Measurements from ENCODE around the gene KMT2C.
"Not testable (repeated sequence)": the region's sequence is repeated elsewhere in the genome, so short reads cannot be mapped to it uniquely, and the experiment has no call there.

The KMT2C gene

DNA sequence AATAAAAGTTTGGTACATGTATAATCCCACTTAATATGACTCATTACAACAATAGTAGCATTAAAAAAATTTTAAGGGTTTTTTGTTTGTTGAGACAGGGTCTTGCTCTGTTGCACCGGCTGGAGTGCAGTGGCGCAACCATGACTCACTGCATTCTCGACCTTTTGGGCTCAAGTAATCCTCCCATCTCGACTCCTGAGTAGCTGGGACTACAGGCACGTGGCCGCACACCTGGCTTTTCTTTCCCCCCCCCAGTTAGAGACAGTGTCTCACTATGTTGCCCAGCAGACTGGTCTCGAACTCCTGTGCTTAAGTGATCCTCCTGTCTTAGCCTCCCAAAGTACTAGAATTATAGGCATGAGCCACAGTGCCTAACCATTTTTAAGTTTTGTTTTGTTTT, 40.7 kb downstream of the KMT2C start:
- TF ChIP-seq ZNF155 (tag by site-specific recombination; IDR thresholded peaks at IDR 0.05) (no peak), ZNF362 (tag by site-specific recombination; IDR thresholded peaks at IDR 0.05) (no peak), SETDB1 (IDR thresholded peaks at IDR 0.05; ENCODE audit: insufficient read length, low read length) (peak; percentile 45), ZNF596 (tag by site-specific recombination; IDR thresholded peaks at IDR 0.05) (no peak), WT1 (tag by site-specific recombination; IDR thresholded peaks at IDR 0.05) (0 out of 2 replicates have a peak, but pooled peaks have one; percentile 12), ZBTB44 (tag by site-specific recombination; IDR thresholded peaks at IDR 0.05) (peak; percentile 34; the same call in 1 of the 2 replicates), ZNF121 (tag by site-specific recombination; IDR thresholded peaks at IDR 0.05) (peak; percentile 97), SCRT1 (tag by site-specific recombination; IDR thresholded peaks at IDR 0.05; ENCODE audit: borderline replicate concordance) (no peak), ZNF624 (tag by site-specific recombination; IDR thresholded peaks at IDR 0.05) (no peak), ZBTB11 (tag by site-specific recombination; conservative IDR thresholded peaks at IDR 0.05; ENCODE audit: low read depth) (no peak)
- TF ChIP-seq, protein P1, sequence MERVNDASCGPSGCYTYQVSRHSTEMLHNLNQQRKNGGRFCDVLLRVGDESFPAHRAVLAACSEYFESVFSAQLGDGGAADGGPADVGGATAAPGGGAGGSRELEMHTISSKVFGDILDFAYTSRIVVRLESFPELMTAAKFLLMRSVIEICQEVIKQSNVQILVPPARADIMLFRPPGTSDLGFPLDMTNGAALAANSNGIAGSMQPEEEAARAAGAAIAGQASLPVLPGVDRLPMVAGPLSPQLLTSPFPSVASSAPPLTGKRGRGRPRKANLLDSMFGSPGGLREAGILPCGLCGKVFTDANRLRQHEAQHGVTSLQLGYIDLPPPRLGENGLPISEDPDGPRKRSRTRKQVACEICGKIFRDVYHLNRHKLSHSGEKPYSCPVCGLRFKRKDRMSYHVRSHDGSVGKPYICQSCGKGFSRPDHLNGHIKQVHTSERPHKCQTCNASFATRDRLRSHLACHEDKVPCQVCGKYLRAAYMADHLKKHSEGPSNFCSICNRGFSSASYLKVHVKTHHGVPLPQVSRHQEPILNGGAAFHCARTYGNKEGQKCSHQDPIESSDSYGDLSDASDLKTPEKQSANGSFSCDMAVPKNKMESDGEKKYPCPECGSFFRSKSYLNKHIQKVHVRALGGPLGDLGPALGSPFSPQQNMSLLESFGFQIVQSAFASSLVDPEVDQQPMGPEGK (tag by site-specific recombination; IDR thresholded peaks at IDR 0.05): no peak
- TF ChIP-seq, protein P2, sequence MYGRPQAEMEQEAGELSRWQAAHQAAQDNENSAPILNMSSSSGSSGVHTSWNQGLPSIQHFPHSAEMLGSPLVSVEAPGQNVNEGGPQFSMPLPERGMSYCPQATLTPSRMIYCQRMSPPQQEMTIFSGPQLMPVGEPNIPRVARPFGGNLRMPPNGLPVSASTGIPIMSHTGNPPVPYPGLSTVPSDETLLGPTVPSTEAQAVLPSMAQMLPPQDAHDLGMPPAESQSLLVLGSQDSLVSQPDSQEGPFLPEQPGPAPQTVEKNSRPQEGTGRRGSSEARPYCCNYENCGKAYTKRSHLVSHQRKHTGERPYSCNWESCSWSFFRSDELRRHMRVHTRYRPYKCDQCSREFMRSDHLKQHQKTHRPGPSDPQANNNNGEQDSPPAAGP (tag by site-specific recombination; IDR thresholded peaks at IDR 0.05): no peak
- Histone ChIP-seq H3K4me1 (ENCODE audit: control insufficient read depth, insufficient read depth, low read length) (no peaks in the 10 kb centered on the region), H3K4me3 (ENCODE audit: low read depth, low read length) (no peak overlapping the region), H3K27ac (ENCODE audit: extremely low read depth, low read depth, low read length) (no peak overlapping the region), H3K9me3 (ENCODE audit: control insufficient read depth, insufficient read depth, low read depth, low read length) (no peaks in the 10 kb centered on the region), H3K36me3 (ENCODE audit: control insufficient read depth in 2 of 2, insufficient read depth in 1 of 2, low read length in 2 of 2) (no peaks in the 10 kb centered on the region)
- ChIA-PET POLR2A (interaction anchor here (0.6 kb wide), 1 partner anchor 1168 kb away, joined by 3 read pairs; the partner anchor contains the start of gene ABCF2), CTCF (interaction anchor here (0.6 to 1.9 kb wide), 4 partner anchors 11 to 1060 kb away, joined by 3 to 7 read pairs (median 5); no protein-coding TSS in a partner anchor)

GRCh38 chr7:152394214-152394613, 41.6 kb downstream of the KMT2C start:
- H3K36me3 ChIP-seq (ENCODE audit: control insufficient read depth in 2 of 2, insufficient read depth in 1 of 2, low read length in 2 of 2); H3K4me3 ChIP-seq (ENCODE audit: low read depth, low read length); H3K9me3 ChIP-seq (ENCODE audit: control insufficient read depth, insufficient read depth, low read depth, low read length); H3K4me1 ChIP-seq (ENCODE audit: control insufficient read depth, insufficient read depth, low read length); POLR2A ChIA-PET; H3K27ac ChIP-seq (ENCODE audit: extremely low read depth, low read depth, low read length): not testable (repeated sequence)
- TF ChIP-seq MYNN (tag by site-specific recombination; IDR thresholded peaks at IDR 0.05; ENCODE audit: borderline replicate concordance) (peak; percentile 41; the same call in 1 of the 2 replicates), CTCF (tag by site-specific recombination; IDR thresholded peaks at IDR 0.05) (peak; percentile 30; the same call in 1 of the 2 replicates), PRDM1 (tag by site-specific recombination; IDR thresholded peaks at IDR 0.05) (peak; percentile 25; the same call in 1 of the 2 replicates)
- CTCF ChIA-PET: interaction anchor here (0.8 to 1.9 kb wide), 7 partner anchors 11 to 59 kb away, joined by 3 to 7 read pairs (median 4); no protein-coding TSS in a partner anchor
